HG03064 (cell line): ENCODE measurements around the gene YES1.

Experiments
- ATAC-seq: cut with Tn5 transposase; IDR thresholded peaks from one replicate; pipeline ENCODE4 v1.9.1; 2021; ENCODE audit warnings: low read depth; ENCODE audit not compliant: unreplicated experiment

Gene YES1

DNA sequence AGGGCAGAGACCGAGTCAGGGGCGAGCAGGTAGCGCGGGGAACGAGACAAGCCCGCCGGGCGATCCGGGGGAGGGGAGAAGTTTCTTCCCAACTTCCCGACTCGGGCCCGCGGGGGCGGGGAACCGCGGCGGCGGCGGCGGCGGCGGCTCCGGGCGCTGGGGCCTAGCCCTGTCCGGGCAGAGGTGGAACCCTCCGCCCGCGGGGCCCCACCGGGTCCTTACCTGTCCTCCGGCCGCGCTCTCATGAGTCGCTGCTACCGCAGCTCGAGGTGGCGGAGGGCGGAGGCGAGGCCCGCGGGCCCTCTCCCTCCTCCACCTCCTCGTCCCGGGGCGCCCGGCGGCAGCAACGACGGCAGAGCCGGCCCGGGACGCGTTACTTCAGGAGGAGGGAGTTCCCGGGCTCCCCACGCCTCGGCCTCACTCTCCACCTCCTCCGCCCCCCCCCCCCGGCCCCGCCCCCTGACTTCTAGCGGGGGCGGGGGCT lies at the start of gene YES1:
TSS of gene YES1 (minus strand) at position 351 of the 484 bp plus-strand sequence. CDS start 55,415 bp downstream, outside the sequence.
- ATAC-seq, result peak; percentile 54

DNA sequence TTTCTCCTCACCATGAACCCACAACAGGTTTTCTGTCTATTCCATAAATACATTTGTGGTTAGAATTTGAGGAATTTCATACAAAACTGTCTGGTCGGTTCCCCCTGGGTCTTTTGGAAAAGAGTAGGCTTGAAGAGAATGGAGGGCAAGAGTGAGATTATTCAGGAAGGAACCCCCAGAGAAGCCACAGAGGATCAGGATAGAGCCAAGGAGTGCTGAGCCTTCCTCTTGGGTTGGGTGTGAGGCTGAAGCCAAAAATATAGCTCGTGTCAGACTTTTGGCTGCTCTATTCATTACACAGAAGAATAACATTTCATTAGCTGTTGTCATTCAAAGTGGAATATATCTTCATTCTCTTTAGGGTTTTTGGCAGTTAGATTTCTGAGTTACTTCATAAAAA lies 45.9 kb upstream of the YES1 start:
- no peak for ATAC-seq

DNA sequence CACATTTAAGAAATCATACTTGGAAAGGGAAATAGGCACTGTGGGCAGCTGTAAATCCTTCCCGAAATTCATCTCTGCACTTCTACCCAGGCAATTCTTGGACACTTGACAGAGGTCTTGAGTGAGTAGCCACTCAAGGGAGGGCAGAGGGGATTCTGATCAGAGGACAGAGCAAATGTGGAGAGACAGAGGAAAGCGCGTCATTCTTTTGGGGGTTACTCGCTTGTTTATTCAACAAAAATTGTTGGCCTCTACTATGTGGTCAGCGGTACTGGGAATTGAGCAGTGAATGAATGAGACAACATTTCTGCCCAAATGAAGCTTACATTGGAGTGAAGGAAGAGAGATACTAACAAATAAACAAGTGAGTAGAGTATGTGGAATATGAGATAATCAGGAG lies 41.4 kb upstream of the YES1 start:
- ATAC-seq, result no peak

GRCh38 chr18:850960-851359 lies 38.9 kb upstream of the YES1 start:
- no peak for ATAC-seq

GRCh38 chr18:849021-849420 lies 37.0 kb upstream of the YES1 start:
- no peak for ATAC-seq

GRCh38 chr18:848062-848861 lies 36.2 kb upstream of the YES1 start:
- ATAC-seq, result no peak

DNA sequence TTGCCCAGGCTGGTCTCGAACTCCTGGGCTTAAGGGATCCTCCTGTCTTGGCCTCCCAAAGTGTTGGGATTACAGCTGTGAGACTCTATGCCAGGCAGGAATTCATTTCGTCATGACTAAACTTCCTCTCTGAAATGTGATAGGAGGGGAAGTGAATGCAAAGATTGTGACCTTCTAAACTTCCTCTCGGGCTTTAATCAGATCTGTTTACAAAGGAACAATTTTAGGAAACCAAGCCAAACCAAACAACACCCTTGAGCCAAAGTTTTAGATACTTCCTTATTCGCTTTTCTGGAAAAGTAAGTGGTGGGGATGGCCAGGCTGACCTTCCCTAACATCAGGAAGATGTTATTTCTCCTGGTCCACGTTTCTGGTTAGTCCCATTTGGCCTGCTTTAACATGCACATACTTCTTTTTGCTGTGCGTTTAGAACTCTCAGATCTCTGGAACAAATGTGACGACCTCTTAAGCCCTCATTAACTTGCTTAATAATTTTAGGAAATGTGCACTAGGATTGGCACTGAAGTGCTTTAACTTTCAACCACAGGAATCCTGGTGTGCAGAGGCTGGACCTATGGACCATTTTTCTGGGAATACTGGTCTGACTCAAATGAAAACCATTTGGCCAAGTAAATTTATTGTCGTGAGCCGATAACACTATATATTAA lies 33.2 kb upstream of the YES1 start:
- ATAC-seq, result no peak

- no peak for ATAC-seq
Observed at GRCh38 chr18:841647-842370, 29.8 kb upstream of the YES1 start.

- ATAC-seq, result no peak
Observed at GRCh38 chr18:840516-840915, 28.5 kb upstream of the YES1 start.

DNA sequence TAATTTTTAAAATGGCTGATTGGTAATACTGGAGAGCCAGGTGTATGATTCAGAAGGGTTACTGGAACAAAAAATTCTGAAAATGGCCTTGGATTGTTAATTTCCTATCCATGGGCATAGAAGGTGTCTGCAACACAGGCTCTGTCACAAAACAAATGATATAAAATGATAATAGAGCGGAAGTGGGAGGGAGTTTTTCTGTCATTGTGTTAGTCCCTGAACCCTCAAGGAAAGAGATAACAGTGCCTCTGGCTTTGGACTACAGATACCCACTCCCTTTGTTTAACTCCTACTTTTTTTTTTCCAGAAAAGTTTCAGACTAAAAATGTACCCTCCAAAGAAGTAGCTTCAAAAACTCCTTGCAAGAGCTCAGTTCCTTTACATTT lies 28.0 kb upstream of the YES1 start:
- ATAC-seq, result no peak

DNA sequence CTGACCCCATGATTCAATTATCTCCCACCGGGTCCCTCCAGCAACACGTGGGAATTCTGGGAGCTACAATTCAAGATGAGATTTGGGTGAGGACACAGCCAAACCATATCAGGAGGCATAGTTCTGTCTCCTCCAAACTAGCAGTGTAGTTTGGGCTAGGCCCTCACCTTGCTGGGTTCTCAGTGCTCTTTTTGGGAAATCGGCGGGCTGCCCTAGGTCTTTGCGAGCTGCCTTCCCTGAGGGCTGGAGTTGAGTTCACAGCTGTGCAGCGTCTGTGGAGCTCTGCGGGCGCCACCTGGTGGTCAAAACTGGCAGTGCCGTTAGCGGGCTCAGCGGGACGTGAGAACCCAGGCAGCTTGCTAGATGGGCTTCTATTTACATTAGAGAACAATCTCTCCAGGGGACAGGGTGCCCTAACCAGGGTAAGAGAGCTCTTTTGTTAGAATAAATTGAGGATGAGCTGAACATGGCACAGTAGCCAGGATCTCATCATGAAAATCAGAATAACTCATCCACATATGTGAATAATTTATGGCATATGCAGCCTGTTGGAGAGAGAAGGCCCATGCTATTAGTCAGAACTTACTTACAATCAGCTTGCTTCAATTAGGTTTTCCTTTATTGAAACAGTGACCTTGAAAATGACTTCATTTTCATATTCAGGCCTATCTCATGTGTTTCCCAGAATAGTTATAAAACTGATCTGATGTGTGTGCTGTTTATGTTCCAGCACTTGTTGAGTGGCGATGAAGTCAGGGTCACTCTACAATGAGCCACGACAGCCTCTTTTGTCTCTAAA lies 27.4 kb upstream of the YES1 start:
- peak; percentile 97 for ATAC-seq

GRCh38 chr18:837922-838321 lies 25.9 kb upstream of the YES1 start:
- ATAC-seq, result no peak

- no peak for ATAC-seq
Observed at GRCh38 chr18:834082-834720, 22.2 kb upstream of the YES1 start.

DNA sequence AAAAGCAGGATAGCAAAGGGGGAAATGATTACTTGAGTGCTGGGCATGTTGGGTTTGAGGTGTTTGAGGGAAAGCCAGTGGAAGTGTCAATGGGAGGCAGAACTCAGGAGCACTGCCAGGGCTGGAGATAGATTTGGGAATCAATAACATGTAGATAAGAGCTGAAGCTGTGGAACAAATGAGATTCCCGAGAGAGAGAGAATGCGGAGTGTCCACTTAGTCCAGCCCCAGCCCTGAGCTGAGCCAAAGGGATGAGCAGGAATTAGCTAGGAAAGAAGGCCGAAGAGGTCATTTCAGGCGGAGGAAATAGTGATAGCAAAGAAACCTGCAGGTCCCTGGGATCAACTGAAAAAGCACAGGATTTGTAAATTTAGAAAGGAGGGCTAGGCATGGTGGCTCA lies 21.2 kb upstream of the YES1 start:
- ATAC-seq, result no peak

DNA sequence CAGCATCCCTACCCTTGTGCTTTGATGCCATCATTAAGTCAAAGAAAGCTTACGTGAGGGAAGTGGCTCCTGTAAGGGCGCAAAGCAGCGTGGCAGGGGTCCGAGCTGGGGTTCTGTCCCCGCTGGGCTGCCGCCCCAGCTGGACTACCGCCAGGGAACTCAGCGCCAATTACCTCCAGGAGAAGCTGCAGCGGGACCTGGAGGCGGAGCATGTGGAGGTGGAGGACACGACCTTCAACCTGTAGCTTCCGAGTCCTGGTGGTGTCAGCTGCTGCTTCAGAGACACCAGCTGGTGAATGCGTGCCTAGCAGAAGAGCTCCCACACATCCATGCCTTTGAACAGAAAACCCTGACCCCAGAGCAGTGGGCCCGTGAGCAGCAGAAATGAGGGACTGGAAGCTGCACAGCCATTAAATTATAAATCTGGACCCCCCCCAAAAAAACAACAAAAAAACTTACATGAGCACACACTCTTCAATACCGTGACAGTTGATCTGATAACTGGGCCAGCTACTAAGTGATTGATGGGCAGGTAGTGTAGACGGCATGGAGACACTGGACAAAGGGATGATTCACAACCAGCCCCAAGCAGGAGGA lies 20.1 kb upstream of the YES1 start:
- ATAC-seq, result no peak

DNA sequence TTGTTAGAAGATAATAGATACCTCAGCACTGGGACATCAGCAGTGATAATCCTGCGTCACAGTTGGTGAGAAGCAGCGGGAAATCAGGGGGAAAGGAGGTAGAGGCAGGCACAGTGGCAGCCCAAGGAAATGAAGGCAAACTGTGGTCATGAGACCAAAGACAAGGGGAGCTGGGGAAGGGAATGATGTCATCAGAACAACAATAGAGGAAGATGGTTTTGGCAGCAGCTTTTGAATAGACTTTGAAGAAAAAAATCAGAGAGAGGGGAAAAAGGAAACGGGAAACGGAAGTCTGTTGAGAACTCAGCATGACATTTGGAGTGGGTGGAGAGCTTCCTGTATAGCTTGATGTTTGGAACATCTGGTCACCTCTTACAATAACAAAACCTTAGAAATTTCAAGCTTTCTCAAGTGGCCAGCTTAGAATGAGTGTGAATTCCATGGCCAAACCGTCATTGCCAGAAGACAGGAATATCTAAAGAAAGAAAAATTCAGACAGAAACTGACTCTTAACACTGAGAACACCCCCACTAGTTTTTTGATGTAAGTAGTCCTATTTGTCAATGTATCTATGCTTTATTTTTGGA lies 18.4 kb upstream of the YES1 start:
- ATAC-seq, result no peak

DNA sequence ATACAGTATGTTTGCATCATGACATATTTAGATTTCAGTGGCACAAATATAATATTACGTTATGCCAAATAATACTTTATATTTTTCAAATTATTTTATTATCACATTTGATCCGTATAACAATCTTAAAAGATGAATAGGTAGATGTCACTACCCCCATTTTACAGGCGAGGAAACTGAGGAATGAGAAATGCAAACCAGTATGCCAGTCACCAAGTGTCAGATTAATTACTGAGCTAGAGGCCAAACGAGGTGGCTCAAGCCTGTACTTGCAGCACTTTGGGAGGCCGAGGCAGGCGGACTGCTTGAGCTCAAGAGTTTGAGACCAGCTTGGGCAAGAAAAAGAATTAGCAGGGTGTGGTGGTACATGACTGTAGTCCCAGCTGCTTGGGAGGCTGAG lies 17.4 kb upstream of the YES1 start:
- ATAC-seq, result no peak

DNA sequence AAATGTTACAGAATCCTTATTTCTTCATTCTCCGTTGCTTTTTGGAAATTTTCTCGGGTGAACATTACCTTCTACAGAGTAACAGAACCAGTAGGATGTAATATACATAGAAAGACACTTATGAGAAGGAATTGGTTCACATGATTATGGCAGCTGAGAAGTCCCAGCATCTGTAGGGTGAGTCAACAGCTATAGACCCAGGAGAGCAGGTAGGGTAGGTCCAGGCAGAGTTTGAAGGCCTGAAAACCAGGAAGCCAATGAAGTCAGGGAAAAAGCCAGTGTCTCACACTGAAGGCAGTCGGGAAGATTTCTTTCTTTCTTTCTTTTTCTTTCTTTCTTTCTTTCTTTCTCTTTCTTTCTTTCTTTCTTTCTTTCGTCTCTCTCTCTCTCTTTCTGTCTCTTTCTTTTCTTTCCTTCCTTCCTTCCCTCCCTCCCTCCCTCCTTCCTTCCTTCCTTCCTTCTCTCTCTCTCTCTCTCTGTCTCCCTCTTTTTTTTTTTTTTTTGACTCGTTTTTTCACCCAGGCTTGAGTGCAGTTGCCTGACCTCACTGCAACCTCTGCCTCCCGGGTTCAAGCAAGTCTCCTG lies 15.1 kb upstream of the YES1 start:
- no peak for ATAC-seq
